Fibroblast of gingiva (primary cell): ENCODE data around the gene SLC4A4.
"Not testable (repeated sequence)": the region's sequence is repeated elsewhere in the genome, so short reads cannot be mapped to it uniquely, and the experiment has no call there.

Experiments used
- DNase-seq: peaks from one replicate; pipeline ENCODE4 v3.0.0-alpha.2; 2011; ENCODE audit warnings: low read depth

Gene SLC4A4

DNA sequence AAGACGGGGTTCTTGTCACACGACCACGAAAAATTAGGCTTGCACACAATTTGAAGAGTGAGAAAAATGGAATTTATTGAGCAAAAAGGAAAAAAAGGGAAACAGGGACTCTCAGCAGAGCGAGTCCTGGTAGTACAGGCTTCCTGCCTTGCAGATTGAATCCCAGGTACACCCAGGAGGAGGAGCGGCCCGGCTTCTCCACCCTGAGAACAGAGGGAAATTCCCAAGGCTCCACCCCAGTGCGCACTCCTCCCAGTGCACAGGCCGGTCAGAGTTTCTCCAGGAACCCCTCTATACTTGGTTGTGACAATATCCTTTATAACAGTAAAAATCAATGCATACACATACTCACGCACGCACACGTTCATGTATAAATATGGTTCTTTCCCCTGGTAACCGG lies 22.0 kb downstream of the SLC4A4 start:
- no peak for DNase-seq

DNA sequence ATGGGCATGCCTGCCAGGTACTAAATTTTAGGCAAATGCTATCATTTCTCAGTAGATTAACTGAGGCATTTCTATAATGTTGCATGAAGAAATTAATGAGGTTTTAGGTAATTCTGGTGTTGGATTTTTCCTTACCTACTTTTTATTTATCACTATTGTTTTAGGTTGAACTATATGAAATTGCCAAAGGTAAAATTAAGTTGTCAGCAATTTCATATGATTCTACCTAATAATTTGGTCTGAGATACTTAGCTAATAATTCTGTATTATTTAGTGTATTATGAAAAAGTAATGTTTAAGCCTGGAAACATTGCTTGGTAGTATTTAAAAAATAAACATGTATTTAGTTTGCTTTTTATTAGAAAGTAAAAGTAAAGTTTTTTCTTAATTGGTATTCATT lies 22.7 kb downstream of the SLC4A4 start:
- no peak for DNase-seq

DNA sequence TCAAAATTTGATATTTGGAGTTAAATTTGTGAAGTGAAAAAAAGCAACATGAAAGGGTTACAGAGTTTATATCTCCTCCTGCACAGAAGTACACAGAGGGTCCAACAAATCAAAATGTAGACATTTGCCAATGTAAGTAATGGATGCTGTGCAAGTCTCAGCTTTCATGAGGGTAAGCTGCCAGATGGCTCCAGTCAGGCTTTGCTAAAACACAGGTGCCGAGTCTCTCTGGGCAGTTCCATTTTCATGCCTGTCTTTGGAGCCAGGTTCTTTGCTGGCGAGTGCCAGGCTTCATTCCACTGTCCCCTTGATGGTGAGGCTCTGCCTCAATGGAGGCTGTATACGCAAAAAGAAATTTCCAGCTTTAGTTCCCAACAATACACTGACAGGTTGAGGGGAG lies 27.9 kb downstream of the SLC4A4 start:
- DNase-seq, result no peak

DNA sequence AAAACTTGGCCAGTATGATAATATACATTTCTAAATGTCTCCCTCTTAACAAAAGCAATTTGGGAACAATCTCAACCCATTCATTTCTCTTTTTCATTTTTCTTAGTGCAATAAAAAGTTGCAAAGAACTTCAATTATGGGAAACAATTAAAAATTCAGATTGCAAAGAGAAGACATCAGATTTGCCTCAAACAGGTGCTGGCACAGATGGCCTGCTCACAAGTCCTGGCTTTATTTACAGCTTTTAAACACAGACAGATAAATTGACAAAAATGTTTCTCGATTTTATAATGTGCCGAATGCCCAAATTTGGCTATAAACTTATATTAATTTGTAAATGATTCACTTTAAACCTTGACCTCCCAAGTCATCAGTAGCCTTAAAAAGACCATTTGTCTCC lies 28.7 kb downstream of the SLC4A4 start:
- no peak for DNase-seq

DNA sequence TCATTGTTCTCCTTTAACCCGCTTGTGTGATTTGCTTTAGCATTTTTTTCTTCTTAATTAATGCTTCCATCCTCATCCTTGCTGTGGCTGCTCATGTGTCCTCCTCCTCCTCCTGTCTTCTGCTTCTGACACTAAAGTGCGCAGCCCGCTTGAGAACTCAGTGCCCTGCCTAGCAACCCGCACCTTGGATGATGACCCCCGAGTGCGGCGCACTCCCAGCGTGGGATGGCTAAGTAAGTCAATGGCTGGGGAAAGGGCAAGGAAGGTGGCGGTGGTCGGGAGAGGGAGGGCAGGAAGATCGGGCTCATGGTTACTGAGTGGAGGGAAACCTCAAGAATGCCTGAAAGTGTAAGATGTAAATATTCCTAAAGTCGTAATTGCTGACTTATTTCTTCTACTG lies 30.1 kb downstream of the SLC4A4 start:
- no peak for DNase-seq

DNA sequence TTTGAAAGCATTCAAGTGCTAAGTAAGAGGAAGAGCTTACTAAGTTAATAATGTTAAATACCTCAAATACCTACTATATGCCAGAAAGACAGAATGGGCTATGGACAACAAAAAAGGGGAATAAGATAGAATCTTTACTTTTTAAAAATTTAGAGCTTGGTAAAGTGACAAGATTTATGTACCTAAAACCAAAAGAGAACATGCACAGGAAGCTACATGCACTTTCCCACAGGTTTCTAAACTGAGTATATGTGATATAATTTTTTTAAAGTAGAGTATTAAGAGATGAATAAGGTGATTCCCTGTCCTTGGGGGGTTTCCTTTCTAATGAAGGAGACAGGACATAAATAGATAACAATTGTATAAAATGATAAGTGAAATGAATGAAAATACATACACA lies 30.7 kb downstream of the SLC4A4 start:
- DNase-seq, result no peak

DNA sequence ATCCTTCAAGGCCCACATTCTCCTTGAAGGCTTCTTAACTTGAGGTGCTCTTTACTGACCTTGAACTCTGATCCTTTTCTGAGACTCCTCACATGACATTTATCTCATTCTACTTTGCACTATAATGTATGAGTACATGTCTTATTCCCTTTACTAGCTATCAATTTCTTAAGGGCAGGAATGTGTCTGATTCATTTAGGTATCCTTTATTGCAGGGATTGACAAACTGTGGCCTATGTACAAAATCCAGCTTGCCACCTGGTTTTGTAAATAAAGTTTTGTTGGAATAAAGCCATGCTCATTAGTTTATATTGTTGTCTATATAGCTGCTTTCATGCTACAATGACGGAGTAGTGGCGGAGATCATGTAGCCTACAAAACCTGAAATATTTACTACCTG lies 36.7 kb downstream of the SLC4A4 start:
- DNase-seq, result no peak

DNA sequence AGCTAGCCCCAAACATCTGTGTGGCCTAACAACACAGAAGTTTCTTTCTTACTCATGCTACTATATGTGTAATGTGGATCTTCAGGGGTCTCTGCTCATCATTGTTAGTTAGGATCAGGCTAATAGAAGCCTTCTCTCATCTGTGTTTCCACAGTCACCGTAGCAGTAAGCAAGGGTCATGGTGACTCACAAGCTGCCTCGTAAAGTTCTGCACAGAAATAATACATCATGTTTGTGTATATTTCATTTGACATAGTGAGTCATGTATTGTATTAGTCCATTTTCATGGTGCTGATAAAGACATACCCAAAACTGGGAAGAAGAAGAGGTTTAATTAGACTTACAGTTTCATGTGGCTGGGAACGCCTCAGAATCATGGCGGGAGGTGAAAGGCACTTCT lies 38.7 kb downstream of the SLC4A4 start:
- no peak for DNase-seq

DNA sequence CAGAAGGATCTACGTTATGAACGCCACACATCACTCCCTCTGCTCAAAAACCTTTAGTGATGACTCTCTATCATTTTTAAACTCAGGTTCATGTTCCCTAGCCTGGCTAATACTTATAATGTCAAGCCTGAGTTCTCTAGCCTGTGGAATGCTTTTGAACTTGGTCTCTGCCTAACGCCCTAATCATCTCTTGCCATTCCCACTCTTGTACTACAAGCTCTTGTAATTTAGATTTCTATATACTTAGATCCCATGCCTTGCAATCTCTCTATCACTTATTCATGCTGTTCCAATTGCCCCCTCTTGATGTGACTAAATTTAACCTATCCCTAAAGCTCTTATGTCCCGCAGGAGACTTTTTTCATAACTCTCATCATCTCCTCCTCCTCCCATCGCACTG lies 40.3 kb downstream of the SLC4A4 start:
- no peak for DNase-seq

DNA sequence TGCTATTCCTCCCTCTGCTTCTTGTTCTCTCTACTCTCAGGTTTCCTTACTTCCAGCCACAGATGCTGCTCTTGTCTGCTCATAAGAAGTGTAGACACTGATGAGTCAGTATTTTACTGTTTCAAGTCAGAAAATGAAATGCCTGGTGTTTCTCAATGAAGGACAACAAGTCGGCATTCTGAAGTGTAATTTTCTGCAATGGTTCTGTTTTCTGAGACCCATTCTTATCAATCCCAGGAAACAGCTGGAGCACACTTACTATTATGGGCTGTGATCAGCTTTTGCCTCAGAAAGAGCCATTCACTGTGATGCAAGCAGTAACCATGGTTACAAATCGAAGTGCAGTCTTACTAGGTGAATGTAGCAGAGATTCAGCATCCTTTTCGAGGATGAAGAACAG lies 42.0 kb downstream of the SLC4A4 start:
- DNase-seq, result no peak

DNA sequence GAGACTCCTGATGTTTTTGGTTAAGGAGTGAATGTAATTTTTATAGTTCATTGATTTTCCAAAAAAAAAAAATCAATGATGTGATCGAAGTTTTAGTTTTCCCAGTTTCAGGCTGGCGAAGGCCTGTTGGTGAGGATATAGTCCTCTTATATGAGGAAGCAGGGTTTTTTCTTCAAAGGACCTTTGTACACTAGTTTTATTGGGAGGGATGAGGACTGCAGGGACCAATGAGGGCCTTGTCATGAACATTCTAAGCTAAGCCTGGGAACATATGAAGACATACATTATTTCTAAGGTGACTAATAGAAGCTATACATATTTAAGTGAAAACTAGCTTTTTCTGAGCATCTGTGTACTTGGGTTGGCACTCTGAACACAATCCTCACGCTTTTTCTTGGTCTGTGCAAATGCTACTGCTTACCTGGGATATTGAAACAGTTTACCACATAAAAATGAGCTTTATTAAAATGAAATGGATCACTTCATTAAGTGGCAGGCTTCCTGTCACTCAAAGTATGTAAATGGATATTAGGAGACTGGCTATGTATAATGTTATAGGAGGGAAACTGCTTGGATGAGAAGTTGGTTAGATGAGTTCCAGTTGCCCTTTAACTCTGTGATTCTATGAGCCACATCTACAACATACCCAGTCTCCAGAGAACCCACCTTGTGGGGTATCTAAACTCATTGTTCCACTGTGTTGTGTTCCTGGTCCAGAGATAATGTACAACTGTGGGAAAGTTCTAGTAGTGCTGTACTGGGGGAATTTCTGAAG lies 43.5 kb downstream of the SLC4A4 start:
- no peak for DNase-seq

DNA sequence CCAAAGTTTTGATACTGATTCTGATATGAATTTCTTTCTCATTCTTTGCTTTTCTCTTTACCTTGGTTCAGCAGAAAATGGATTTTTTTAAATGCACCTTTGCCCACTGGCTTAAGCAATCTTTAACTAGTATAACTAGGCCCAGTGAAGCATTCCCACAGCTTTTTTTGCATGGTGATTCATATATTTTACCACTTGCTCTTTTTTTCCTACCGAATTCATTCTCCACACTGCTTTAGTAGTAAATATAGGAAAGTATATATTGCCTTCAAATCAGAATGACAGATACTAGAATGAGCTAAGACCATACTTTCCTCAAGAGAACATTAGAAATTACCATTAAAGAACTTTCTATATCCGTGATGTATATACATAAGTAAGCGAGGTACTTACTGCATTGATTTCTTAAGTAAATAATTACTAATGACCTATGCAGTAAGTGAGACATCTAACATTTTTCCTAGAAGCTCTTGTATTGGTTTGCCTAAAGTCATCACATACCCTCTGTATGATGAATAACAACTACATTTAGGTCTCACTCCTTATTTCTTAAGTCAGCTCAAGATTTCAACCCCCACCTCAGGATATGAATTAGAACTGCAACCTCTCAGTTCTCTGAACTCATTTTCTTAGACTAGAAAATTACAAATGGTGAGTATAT lies 44.2 kb downstream of the SLC4A4 start:
- DNase-seq, result no peak

DNA sequence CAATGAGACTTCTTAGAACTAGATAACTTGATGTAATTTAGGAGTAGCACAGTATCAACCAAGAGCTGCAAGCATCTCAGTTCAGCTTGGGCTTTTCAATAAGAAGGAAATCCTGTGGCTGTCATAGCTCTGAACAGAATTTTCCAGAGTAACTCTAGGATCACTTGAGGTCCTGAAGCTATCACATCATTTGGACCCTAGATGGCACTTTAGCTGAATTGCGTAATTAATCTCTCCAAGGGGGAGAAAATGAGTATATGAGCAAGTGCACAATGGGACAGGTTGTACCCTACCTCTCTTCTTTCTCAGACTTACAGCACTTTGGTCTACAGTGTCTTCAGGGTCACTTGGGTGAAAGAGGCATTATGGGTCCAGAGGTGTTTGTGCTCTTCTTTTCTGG lies 45.2 kb downstream of the SLC4A4 start:
- DNase-seq, result no peak

DNA sequence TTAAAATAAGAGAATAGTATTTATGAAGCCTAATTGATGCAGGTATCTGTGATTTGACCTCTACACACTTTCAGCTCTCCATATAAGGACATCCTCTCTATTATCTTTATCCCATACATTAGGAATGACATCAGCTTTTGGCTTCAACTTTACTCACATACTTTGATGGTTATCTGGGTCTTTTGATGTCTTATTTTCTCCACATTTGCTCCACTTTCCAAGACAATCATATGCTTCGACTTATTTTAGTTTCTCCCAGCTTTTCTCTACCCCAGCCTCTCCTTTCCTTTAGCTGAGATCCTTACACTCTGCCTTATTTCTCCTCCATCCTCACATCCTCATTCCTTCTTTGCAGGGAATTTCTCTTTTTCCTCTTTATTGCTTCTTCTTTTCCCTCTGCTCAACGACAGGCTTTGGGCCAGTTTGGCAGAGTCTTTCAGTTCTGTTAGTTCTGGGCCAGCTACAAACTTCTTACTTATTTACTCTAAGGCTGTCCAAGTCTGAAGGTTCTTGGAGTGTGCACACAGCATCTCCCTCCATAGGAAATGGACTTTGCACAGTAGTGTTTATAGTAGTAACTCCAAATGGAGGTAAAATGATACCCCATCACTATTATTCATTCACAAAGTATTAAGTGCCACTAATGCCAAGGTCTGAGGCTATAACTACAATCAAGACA lies 50.5 kb downstream of the SLC4A4 start:
- peak; percentile 38 for DNase-seq

DNA sequence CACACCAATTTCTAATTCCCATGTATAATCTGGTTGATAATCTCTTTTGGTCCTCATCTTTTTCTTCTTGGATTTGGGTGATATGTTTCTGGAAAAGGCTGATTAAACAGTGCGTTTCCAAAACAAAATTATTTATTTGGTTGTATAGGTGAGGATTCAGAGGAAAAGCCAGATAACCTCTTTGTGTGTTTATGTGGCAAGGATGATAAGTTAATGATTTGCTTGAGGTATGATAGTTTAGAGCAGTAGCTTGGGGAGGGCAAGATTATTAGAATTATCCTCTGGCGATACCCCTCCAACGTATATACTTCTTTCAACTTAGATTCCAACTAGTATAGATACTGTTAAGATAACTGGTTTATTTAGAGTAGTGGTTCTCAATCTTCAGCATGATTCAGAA lies 53.3 kb downstream of the SLC4A4 start:
- no peak for DNase-seq

DNA sequence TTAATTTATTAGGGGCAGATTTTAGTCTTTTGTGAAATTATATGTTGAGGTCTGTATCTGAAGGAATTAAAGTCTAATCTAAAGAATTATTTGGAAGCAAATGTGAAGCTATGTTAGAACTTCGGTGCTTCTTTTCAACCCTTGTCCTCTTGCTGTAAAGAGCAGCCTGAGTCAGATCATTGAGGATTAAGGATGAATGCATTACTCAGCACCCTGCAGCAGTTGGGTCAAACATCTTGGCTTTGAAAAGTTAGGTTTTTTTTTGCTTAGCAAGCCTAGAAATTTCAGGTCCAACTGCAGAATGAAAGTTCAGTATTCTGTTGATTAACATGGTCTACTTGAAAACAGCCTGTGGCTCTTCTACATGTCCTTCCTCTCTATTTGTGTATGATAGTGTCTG lies 57.6 kb downstream of the SLC4A4 start:
- DNase-seq, result no peak

DNA sequence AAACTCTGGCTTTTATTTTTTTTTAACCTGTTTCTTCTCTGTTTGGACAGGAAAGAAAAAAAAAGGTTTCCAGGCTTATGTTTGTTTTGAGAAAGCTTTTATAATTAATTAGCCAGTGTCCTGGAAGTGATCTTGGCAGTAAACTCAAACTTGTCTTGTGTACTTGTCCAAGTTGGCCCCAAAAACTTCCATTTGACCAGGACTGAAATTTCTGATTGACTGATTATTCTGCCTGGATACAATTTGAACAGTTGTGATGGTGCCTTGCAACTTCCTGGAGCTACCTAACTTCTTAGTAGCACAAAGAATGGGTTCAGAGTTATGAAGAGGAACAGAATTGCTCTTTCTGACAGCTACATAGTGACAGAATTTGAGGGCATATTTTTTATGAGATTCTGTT lies 62.0 kb downstream of the SLC4A4 start:
- DNase-seq, result no peak

DNA sequence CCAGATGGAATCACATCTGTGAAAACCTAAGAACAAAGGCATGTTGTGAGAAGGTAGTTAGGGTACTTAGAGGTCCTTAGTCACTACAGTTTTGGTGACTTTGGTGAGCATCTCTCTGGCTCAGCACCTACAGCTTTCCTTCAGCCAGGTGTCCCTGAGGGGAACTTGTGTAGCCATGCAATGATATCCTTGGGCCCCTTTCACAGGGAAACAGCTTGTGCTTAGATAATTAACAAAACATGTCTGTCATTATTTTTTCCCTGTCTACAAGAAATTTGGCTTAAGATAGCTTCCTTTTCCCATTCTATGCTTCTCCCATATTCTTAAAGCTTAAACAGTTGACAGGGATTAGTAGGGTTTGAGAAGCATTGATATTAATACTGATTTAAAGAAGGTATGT lies 63.8 kb downstream of the SLC4A4 start:
- no peak for DNase-seq

DNA sequence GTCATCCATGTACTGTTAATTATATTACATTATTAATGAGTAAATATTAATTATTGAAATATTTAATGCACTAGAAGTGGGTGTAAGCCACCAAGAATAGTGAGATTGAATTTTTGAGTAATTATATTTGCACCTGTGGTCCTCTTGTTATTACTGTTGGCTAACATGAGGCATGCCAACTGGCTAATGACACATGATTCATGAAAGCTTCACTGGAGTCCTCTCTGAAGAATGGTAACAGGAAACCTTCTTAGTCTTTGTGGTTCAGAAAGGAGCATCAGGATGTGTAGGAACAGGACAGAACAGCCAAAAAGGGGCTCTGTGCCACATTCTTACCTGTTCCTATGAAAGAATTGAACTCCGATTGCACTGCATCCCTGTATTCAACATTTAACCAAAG lies 65.2 kb downstream of the SLC4A4 start:
- DNase-seq, result no peak

DNA sequence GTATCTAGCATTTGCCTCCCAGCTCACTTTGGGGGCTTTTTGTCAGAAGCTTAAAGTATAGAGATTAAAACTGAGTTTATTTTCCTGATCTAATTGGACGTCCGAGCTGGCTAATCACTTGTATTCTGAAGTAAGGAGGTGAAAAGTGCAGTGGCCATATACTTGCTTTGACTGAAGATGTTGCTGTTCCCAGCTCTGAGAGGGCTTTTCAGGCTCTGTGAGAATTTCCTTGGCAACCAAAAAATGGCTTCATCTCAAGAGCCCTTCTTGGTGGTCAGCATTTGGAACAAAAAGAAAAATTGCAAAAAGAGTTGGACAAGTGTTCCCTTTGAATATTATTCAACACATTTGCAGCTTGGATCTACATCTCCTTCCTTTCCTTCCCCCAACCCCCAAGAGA lies 67.0 kb downstream of the SLC4A4 start:
- DNase-seq, result no peak

DNA sequence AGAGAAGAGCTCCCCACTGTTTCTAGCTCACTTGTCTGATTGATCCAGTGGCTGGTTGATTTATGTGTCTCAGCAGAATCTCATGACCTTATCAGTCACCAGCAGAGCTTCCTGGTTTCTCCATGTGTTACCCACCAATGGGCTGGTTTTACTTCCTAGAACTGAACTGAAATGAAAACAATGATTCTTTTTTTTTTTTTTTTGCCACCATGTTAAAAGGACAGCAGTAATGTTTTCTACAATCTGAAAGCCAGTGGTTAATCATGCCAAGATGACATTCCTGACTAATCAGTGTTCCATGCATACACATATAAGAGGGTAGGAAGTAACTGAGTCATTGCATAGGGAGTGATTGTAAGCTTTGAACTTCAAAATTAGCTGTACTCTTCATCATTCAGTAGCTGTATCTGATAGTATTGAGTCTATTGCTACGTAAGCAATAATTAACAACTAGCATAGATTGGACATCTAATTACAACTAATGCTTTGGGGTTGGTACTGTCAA lies 67.7 kb downstream of the SLC4A4 start:
- no peak for DNase-seq

DNA sequence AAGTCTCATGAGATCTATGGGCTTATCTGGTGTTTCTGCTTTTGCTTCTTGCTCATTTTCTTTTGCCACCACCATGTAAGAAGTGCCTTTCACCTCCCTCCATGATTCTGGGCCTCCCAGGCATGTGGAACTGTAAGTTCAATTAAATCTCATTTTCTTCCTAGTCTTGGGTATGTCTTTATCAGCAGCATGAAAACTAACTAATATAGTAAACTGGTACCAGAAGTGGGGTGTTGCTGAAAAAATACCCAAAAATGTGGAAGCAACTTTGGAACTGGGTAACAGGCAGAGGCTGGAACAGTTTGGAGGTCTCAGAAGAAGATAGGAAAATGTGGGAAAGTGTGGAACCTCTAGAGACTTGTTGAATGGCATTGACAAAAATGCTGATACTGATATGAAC lies 70.1 kb downstream of the SLC4A4 start:
- not testable (repeated sequence) for DNase-seq

DNA sequence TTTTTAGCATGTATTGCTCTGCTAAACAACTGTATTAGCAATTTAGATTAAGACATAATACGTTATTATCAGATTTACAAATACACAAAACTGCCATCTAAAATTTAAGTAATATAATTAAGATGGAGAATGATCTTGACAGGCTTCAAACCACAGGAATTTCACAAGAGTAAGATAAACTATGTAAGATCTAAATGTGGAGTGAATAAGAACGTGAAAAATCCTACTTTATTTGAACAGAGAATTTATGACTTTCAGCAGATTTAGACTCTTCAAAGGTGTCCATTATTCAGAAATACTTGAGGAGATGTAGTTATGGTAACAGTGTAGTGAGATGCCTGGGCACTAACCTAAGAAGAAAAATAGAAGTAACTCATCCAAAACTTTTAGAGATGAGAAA lies 73.2 kb downstream of the SLC4A4 start:
- no peak for DNase-seq
